GM15510 (cell line): ENCODE results near the gene ERC2.

Experiments used
- POLR2A ChIP-seq: IDR thresholded peaks from 3 replicates; pipeline ENCODE4 v1.6.1; 2011; ENCODE audit warnings: borderline replicate concordance; ENCODE audit not compliant: insufficient read length; ENCODE audit errors: extremely low read depth

ERC2 gene

DNA sequence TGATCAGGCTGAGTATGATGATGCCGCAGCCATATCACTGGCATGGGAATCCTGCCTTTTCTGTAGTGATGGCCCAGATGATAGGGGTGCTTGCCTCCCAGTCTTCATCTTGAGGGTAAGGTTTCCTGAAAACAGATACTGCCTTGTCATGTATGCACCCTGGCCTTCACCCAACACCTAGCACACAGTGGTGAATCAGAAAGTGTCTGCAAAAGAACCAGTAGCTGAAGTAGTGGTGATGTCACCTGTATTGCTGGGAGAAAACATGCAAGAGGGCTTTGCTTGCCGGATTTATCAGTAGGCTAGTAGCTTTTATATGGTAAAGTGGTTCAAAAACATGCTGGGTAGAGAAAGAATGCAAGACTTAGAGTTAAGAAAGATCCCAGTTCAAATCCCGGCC lies 561.4 kb downstream of the ERC2 start:
- TF ChIP-seq POLR2A, result no peak

GRCh38 chr3:55904716-55905115 lies 563.6 kb downstream of the ERC2 start:
- no peak for TF ChIP-seq POLR2A

DNA sequence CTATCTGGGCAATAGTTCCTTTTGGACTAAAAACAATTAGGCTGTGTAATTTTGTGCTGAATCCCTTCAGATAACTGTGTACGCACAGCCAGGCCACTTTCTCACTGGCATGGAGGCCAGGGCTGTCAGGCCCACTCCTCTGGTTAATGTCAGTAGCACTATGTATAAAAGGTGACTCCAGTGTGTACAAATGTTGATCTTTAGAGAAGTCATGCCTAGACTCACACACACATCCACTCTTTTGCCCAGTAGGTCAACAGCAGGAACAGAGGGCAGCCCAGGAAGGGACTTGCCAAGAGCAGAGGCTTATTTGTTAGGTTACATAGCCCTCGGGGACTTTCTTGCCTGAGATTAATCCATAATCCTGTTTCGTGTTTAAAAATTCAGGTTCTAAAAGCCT lies 564.6 kb downstream of the ERC2 start:
- no peak for TF ChIP-seq POLR2A

- TF ChIP-seq POLR2A, result no peak
These were observed 565.9 kb downstream of the ERC2 start for GRCh38 chr3:55902221-55902900.

- no peak for TF ChIP-seq POLR2A
These were observed 568.4 kb downstream of the ERC2 start for GRCh38 chr3:55899887-55900286.

DNA sequence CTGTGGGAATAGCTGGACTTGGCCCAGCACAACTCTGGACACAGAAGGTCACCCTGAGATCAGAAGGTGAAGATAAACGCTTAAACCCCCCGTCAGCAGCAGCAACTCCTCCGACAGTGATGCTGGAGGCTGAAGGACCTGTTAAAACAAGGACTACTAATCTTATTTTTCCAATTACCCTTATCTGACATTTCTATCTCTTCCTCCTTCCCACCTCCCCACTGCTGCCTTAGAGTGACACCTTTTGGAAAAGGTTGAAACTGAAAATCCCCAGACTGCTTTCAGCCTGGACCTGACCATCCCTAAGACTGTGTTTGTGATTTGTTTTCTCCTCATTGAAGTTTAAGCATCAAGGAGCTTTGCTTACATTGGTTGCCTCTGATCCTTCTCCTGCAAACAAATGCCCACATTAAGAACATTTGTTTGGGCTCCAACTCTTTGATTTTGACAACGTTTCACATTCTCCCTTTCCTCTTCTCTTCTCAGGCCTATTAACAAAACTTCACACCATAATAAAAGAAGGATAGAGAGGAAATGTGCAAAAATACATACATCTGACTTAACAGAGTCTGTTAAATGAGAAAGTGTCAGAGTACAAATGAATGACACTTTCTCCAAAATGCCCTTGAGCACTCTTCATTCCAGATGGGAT lies 570.6 kb downstream of the ERC2 start:
- no peak for TF ChIP-seq POLR2A

GRCh38 chr3:55895897-55896566 lies 572.2 kb downstream of the ERC2 start:
- no peak for TF ChIP-seq POLR2A

GRCh38 chr3:55894605-55895004 lies 573.7 kb downstream of the ERC2 start:
- no peak for TF ChIP-seq POLR2A

- TF ChIP-seq POLR2A, result no peak
These were observed 575.1 kb downstream of the ERC2 start for GRCh38 chr3:55893045-55893664.

- TF ChIP-seq POLR2A, result no peak
These were observed 577.2 kb downstream of the ERC2 start for GRCh38 chr3:55891106-55891505.

- TF ChIP-seq POLR2A, result no peak
These were observed 579.9 kb downstream of the ERC2 start for GRCh38 chr3:55888282-55888885.

DNA sequence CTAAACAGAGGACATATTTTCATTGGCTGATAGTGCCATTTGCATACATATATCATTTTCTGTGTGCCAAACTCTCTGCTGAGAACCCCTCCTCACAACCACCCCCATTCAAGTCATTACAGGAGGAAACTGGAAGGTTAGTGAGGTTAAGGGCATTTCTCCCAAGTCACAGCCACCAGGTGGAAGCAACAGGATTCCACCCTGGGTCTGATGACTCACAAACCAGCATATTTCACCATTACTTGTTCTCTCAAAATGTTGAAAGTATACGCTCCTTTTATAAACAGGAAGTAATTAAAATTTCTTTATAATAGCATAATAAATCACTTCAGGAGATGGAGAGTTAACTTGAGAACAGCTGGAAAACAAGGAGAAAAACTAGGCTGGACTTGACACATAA lies 582.5 kb downstream of the ERC2 start:
- TF ChIP-seq POLR2A, result no peak

GRCh38 chr3:55884491-55885285 lies 583.6 kb downstream of the ERC2 start:
- TF ChIP-seq POLR2A, result no peak

DNA sequence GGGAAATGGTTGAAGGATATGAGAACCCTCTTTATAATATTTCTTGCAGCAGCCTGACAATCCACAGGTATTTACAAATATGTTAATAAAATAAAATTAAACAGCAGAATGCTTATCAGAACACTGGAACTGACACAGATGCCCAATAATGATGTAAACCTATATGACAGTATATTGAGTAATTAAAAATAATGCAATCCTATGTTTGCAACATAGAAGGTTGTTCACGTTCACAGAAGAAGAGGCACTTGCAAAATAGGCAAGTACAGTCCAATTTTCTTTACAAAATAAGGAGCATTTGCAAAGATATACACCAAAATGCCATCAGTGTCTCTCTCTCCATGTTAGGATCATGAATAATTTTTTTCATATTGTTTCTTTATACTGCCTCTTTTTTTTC lies 584.2 kb downstream of the ERC2 start:
- TF ChIP-seq POLR2A, result no peak

- no peak for TF ChIP-seq POLR2A
These were observed 586.3 kb downstream of the ERC2 start for GRCh38 chr3:55882006-55882405.

DNA sequence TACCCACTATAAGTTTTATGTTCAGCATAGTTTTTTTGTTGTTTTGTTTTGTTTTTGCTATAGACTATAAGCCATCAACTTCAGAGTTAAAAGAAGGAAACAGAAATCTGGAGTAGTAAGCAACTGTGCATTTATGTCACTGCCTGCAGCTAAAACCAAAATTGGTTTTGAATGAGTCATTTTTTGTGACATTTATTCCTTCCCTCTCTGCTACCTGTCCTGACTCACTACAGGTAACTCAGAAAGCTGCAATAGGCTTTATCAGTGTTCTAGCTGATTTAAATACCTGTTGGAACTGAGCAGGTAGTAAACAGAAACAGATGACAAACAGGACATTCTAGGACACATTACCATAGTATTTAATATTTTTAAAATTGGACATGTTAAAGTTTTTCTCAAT lies 587.9 kb downstream of the ERC2 start:
- no peak for TF ChIP-seq POLR2A
